Mesenchymal stem cell (in vitro differentiated cells and primary cell): ENCODE measurements around the gene ABCA1.

ENCODE experiments used
- DNase-seq: peaks from one replicate; pipeline ENCODE4 v3.0.0-alpha.2; 2013
- H2AFZ ChIP-seq: one replicate; pipeline ENCODE4 v1.6.1; 2013; ENCODE audit warnings: low read depth, mild to moderate bottlenecking, control low read depth, inconsistent platforms, low read length, moderate library complexity
- H2AK5ac ChIP-seq: 2 replicates; pipeline ENCODE4 v1.6.1; 2013; ENCODE audit warnings: low read length, moderate library complexity, mild to moderate bottlenecking, inconsistent platforms; ENCODE audit not compliant: severe bottlenecking
- H2BK120ac ChIP-seq: one replicate; pipeline ENCODE4 v1.6.1; 2013; ENCODE audit warnings: low read depth, mild to moderate bottlenecking, inconsistent platforms, low read length, moderate library complexity
- H2BK12ac ChIP-seq, 2 experiments: one replicate each; pipeline ENCODE4 v1.6.1; 2013; ENCODE audit warnings: inconsistent platforms in 2 of 2, low read length in 2 of 2, mild to moderate bottlenecking in 2 of 2, moderate library complexity in 2 of 2, control low read depth in 1 of 2
- H2BK15ac ChIP-seq: one replicate; pipeline ENCODE4 v1.6.1; 2013; ENCODE audit warnings: mild to moderate bottlenecking, low read depth, inconsistent platforms; ENCODE audit not compliant: poor library complexity, severe bottlenecking
- H2BK5ac ChIP-seq: 2 replicates; pipeline ENCODE4 v1.6.1; 2013; ENCODE audit warnings: low read depth, mild to moderate bottlenecking, low read length, control low read depth, inconsistent platforms; ENCODE audit not compliant: poor library complexity, severe bottlenecking
- H3K14ac ChIP-seq, 2 experiments: one replicate each; pipeline ENCODE4 v1.6.1; 2013; ENCODE audit warnings: inconsistent platforms in 2 of 2, low read length in 2 of 2, control low read depth in 1 of 2, mild to moderate bottlenecking in 1 of 2, moderate library complexity in 1 of 2
- H3K18ac ChIP-seq, 2 experiments: one replicate each; pipeline ENCODE4 v1.6.1; 2013; ENCODE audit warnings: inconsistent platforms in 2 of 2, low read length in 2 of 2, control low read depth in 1 of 2, low read depth in 1 of 2, mild to moderate bottlenecking in 1 of 2
- H3K23ac ChIP-seq, 2 experiments: one replicate each; pipeline ENCODE4 v1.6.1; 2013; ENCODE audit warnings: inconsistent platforms in 2 of 2, low read length in 2 of 2, mild to moderate bottlenecking in 2 of 2, moderate library complexity in 2 of 2, control low read depth in 1 of 2
- H3K27ac ChIP-seq: 2 replicates; pipeline ENCODE4 v1.5.1; 2013; ENCODE audit warnings: mild to moderate bottlenecking, moderate library complexity, low read length, control low read depth, inconsistent platforms; ENCODE audit not compliant: poor library complexity, severe bottlenecking
- H3K27me3 ChIP-seq, 2 experiments: 2 replicates each; pipeline versions ENCODE4 v1.6.1 to v1.7.0; 2013; ENCODE audit warnings: low read length in 2 of 2, mild to moderate bottlenecking in 2 of 2, moderate library complexity in 2 of 2, control low read depth in 1 of 2, inconsistent platforms in 1 of 2; ENCODE audit not compliant: control insufficient read depth in 1 of 2, insufficient read depth in 1 of 2
- H3K36me3 ChIP-seq, 2 experiments: 2 replicates each; pipeline versions ENCODE4 v1.6.1 to v1.7.0; 2013; ENCODE audit warnings: low read length in 2 of 2, control low read depth in 1 of 2, inconsistent platforms in 1 of 2, low read depth in 1 of 2, mild to moderate bottlenecking in 1 of 2; ENCODE audit not compliant: insufficient read depth in 2 of 2, control insufficient read depth in 1 of 2
- H3K4ac ChIP-seq, 2 experiments: one replicate each; pipeline ENCODE4 v1.6.1; 2013; ENCODE audit warnings: inconsistent platforms in 2 of 2, low read length in 2 of 2, mild to moderate bottlenecking in 2 of 2, moderate library complexity in 2 of 2, control low read depth in 1 of 2, low read depth in 1 of 2
- H3K4me1 ChIP-seq: 2 replicates; pipeline ENCODE4 v1.6.1; 2013; ENCODE audit warnings: low read depth, low read length, control low read depth; ENCODE audit not compliant: control insufficient read depth, insufficient read depth
- H3K4me2 ChIP-seq: 2 replicates; pipeline ENCODE4 v1.6.1; 2013; ENCODE audit warnings: low read length, mild to moderate bottlenecking, inconsistent platforms; ENCODE audit not compliant: poor library complexity, severe bottlenecking
- H3K4me3 ChIP-seq, 2 experiments: 2 replicates each; pipeline versions ENCODE4 v1.5.1 to v1.7.0; 2013; ENCODE audit warnings: low read length in 2 of 2, mild to moderate bottlenecking in 2 of 2, control low read depth in 1 of 2, low read depth in 1 of 2; ENCODE audit not compliant: insufficient read depth in 1 of 2
- H3K79me1 ChIP-seq: replicated peaks from 2 replicates; pipeline ENCODE4 v1.6.1; 2013; ENCODE audit warnings: mild to moderate bottlenecking, control low read depth, low read length, inconsistent platforms; ENCODE audit not compliant: poor library complexity, severe bottlenecking
- H3K9ac ChIP-seq: 2 replicates; pipeline ENCODE4 v1.7.0; 2013; ENCODE audit warnings: mild to moderate bottlenecking, low read length, moderate library complexity
- H3K9me3 ChIP-seq: 2 replicates; pipeline ENCODE4 v1.7.0; 2013; ENCODE audit warnings: mild to moderate bottlenecking, low read length; ENCODE audit not compliant: control insufficient read depth
- H4K8ac ChIP-seq: one replicate; pipeline ENCODE4 v1.6.1; 2013; ENCODE audit warnings: inconsistent platforms, mild to moderate bottlenecking, low read length, moderate library complexity
- H4K91ac ChIP-seq: one replicate; pipeline ENCODE4 v1.6.1; 2013; ENCODE audit warnings: mild to moderate bottlenecking, low read length, inconsistent platforms
- WGBS: methylation state at CpG from one replicate; pipeline ENCODE4 v1.1.7; 2013; ENCODE audit warnings: mixed read lengths; 5-methylcytosine and 5-hydroxymethylcytosine counted together

ABCA1 gene

GRCh38 chr9:104853159-104853558, 74.8 kb downstream of the ABCA1 start:
- 86% methylated on average over 4 of the region's 4 CpGs for WGBS

DNA sequence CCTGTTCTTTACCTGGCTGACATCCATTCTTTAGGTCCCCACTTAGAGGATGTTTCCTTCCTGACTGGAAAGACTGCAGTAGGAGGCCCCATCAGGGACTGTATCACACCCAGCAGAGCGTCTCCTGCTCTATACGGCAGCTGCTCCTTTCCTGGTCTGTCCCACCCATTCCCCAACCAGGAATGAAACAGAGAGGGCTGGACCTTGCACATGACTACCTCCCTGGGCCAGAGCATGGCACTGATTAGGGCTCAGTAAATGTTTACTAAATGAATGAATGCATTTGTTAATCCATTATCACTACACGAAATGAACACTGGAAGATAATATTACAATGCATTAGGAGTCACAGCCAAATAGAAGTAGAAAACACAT, 76.4 kb downstream of the ABCA1 start:
- no peak for DNase-seq
- H4K91ac ChIP-seq: no peak overlapping the region
- H3K4me3 ChIP-seq: no peak overlapping the region
- H2AK5ac ChIP-seq: no peak overlapping the region
- WGBS: 84% methylated on average over 2 of the region's 3 CpGs
- H3K79me1 ChIP-seq: no peaks in the 10 kb centered on the region
- no peak overlapping the region for H3K18ac ChIP-seq
- H3K36me3 ChIP-seq: peaks cover 3 to 46% of the 10 kb centered on the region in 2 experiments
- H3K23ac ChIP-seq: no peak overlapping the region
- no peak overlapping the region for H2BK5ac ChIP-seq
- no peak overlapping the region for H3K4me2 ChIP-seq
- H3K9ac ChIP-seq: no peak overlapping the region
- H2BK12ac ChIP-seq: no peak overlapping the region
- H3K27me3 ChIP-seq: no peaks in the 10 kb centered on the region
- no peaks in the 10 kb centered on the region for H3K4me1 ChIP-seq
- H2BK15ac ChIP-seq: no peak overlapping the region
- H3K14ac ChIP-seq: no peak overlapping the region
- no peak overlapping the region for H2AFZ ChIP-seq
- H3K4ac ChIP-seq: no peak overlapping the region
- H3K9me3 ChIP-seq: no peaks in the 10 kb centered on the region
- no peak overlapping the region for H2BK120ac ChIP-seq
- H3K27ac ChIP-seq: no peak overlapping the region
- no peak overlapping the region for H4K8ac ChIP-seq

More at GRCh38 chr9:104853159-104853558, 74.8 kb downstream of the ABCA1 start:
- Histone ChIP-seq H3K4me1 (no peaks in the 10 kb centered on the region), H3K4me3 (no peak overlapping the region), H2BK15ac (no peak overlapping the region), H3K4me2 (no peak overlapping the region), H3K36me3 (peaks cover 3 to 50% of the 10 kb centered on the region in 2 experiments), H3K14ac (no peak overlapping the region), H2BK5ac (no peak overlapping the region), H3K4ac (no peak overlapping the region), H4K91ac (no peak overlapping the region), H4K8ac (no peak overlapping the region), H3K79me1 (no peaks in the 10 kb centered on the region), H2AFZ (no peak overlapping the region), H2BK12ac (no peak overlapping the region), H3K27me3 (no peaks in the 10 kb centered on the region), H2AK5ac (no peak overlapping the region), H3K18ac (no peak overlapping the region), H3K23ac (no peak overlapping the region), H3K27ac (no peak overlapping the region), H3K9ac (no peak overlapping the region), H3K9me3 (no peaks in the 10 kb centered on the region), H2BK120ac (no peak overlapping the region)
- no peak for DNase-seq

GRCh38 chr9:104850786-104851545, 77.0 kb downstream of the ABCA1 start:
- H4K91ac ChIP-seq: no peak overlapping the region
- H3K79me1 ChIP-seq: no peaks in the 10 kb centered on the region

GRCh38 chr9:104849023-104849422, 78.9 kb downstream of the ABCA1 start:
- no peak overlapping the region for H4K91ac ChIP-seq
- H3K27me3 ChIP-seq: no peaks in the 10 kb centered on the region
- H2BK120ac ChIP-seq: no peak overlapping the region
- no peak overlapping the region for H3K14ac ChIP-seq
- no peak overlapping the region for H2AFZ ChIP-seq
- peaks cover 3 to 45% of the 10 kb centered on the region in 2 experiments for H3K36me3 ChIP-seq
- H3K4me2 ChIP-seq: no peak overlapping the region
- no peak overlapping the region for H3K4me3 ChIP-seq
- H3K4me1 ChIP-seq: no peaks in the 10 kb centered on the region
- no peak overlapping the region for H3K23ac ChIP-seq
- no peak overlapping the region for H3K18ac ChIP-seq
- H3K9me3 ChIP-seq: no peaks in the 10 kb centered on the region
- H2BK15ac ChIP-seq: no peak overlapping the region
- no peak overlapping the region for H4K8ac ChIP-seq
- DNase-seq: no peak
- no peak overlapping the region for H2AK5ac ChIP-seq
- H2BK12ac ChIP-seq: no peak overlapping the region
- no peaks in the 10 kb centered on the region for H3K79me1 ChIP-seq
- no peak overlapping the region for H2BK5ac ChIP-seq
- H3K9ac ChIP-seq: no peak overlapping the region
- no peak overlapping the region for H3K4ac ChIP-seq
- H3K27ac ChIP-seq: no peak overlapping the region

More at GRCh38 chr9:104850786-104851545, 77.0 kb downstream of the ABCA1 start:
- H3K4me1 ChIP-seq: no peaks in the 10 kb centered on the region
- no peak overlapping the region for H3K27ac ChIP-seq
- peaks cover 3 to 41% of the 10 kb centered on the region in 2 experiments for H3K36me3 ChIP-seq
- no peak overlapping the region for H2BK12ac ChIP-seq
- no peak overlapping the region for H3K23ac ChIP-seq
- DNase-seq: no peak
- no peak overlapping the region for H3K4ac ChIP-seq
- no peak overlapping the region for H2BK120ac ChIP-seq
- no peak overlapping the region for H2AK5ac ChIP-seq
- H2BK5ac ChIP-seq: no peak overlapping the region
- no peak overlapping the region for H3K4me2 ChIP-seq
- no peak overlapping the region for H4K8ac ChIP-seq
- H2BK15ac ChIP-seq: no peak overlapping the region
- no peak overlapping the region for H3K18ac ChIP-seq
- no peaks in the 10 kb centered on the region for H3K27me3 ChIP-seq
- H2AFZ ChIP-seq: no peak overlapping the region
- no peak overlapping the region for H3K4me3 ChIP-seq
- H3K9me3 ChIP-seq: no peaks in the 10 kb centered on the region
- WGBS: 94% methylated on average over 5 of the region's 6 CpGs
- H3K9ac ChIP-seq: no peak overlapping the region
- H3K14ac ChIP-seq: no peak overlapping the region
